ENCODE measurements around the gene LRRC4C.
A peak's percentile ranks its signal among the peaks of the same experiment; 100 is the strongest.

Gene LRRC4C

DNA sequence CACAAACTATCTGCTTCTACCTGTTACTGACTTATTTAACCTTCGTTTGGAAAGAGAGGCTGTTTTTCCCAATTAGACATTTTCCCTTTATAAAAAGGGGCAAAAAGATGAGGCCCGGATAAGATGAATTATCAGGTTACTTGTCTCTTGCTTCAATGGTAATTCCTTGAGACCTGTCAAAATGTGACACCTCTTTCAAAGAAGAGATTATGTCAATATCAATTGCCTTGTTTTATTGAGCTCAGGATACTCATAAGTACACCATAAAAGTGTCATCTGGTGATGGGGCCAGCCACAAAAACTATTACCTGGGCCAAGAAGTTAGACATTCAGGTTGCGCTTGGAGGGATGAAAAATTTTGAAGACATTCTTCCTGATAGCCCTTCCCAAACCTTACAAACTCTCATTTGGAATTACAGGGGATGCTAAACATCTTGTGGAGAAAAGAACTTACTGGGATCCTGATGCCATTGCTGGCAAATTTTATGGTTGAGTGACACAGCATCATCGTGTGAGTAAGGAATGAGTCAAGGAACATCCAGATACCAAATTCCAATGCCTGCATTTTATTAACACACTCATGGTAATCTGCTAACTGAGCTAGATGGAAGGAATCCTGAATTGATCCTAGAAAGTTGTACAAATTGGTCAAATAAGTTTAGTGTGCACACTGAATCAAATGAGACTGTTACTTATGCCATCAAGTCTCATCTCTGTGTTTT lies 1071.2 kb downstream of the LRRC4C start:
- FAIRE-seq (peak; percentile 90), DNase-seq (ENCODE audit: low spot score) (peak; percentile 75)

GRCh38 chr11:40387240-40387980 lies 1072.0 kb downstream of the LRRC4C start:
- FAIRE-seq (no peak), DNase-seq (ENCODE audit: low spot score) (no peak)

- FAIRE-seq (no peak), DNase-seq (ENCODE audit: low spot score) (no peak)
These were observed 1074.5 kb downstream of the LRRC4C start for GRCh38 chr11:40384991-40385390.

- FAIRE-seq (no peak), DNase-seq (ENCODE audit: low spot score) (no peak)
These were observed 1078.0 kb downstream of the LRRC4C start for GRCh38 chr11:40381481-40381880.

DNA sequence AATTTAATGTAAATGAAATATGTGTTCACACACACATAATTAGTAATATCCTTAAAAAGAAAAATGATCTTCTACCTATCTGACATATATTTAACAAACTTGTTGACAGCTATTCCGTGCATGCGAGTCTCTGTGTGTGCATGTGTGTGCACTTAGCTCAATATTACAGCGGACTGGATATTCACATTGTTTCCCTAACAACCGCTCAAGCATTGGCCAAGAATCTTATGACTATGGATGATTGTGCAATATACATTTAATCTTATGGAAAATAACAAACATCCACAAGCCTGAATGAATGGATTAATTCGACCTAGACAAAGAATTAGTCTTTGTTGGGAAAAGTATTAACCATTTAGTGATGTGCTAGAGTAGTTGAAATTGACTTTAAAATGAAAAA lies 1078.6 kb downstream of the LRRC4C start:
- FAIRE-seq (no peak), DNase-seq (ENCODE audit: low spot score) (no peak)

DNA sequence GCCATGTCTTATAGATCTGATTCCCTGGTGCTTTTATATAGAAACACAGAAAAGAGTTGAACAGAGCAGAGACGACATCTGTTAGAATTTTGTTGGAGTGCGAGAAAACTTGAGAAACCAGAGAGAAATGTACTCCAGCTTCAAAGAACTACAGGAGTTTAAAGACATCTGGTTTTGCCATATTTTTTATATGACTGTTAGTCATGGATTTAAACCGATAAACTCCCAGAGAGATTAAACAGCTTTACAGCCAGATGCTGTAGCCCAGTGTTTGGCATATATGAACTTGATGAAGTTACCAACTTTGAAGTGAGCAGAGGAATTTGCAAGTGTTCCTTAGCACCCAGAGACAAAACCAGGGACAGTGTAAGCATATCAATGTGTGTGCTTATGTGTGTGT lies 1083.1 kb downstream of the LRRC4C start:
- DNase-seq (ENCODE audit: low spot score) (no peak), FAIRE-seq (no peak)

- no peak for FAIRE-seq
- no peak for DNase-seq (ENCODE audit: low spot score)
These were observed 1088.4 kb downstream of the LRRC4C start for GRCh38 chr11:40370821-40371616.

- no peak for DNase-seq (ENCODE audit: low spot score)
- FAIRE-seq, result no peak
These were observed 1099.2 kb downstream of the LRRC4C start for GRCh38 chr11:40360206-40360798.

- no peak for FAIRE-seq
- no peak for DNase-seq (ENCODE audit: low spot score)
These were observed 1105.3 kb downstream of the LRRC4C start for GRCh38 chr11:40354121-40354520.

DNA sequence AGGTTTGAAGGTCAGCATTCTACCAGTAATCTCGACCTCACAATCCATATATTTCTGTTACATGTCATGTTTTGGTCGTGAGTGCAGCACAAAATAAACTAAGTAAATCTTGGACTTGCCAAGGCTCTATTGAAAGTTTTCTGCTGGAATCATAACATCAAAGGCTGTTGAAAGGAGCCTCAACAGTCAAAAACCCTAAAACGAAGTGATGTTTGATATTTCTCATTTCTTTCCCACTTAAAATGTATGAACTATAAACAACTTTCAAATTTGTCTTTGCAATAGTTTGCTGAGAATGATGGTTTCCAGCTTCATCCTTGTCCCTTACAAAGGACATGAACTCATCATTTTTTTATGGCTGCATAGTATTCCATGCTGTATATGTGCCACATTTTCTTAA lies 1118.5 kb downstream of the LRRC4C start:
- FAIRE-seq, result no peak

DNA sequence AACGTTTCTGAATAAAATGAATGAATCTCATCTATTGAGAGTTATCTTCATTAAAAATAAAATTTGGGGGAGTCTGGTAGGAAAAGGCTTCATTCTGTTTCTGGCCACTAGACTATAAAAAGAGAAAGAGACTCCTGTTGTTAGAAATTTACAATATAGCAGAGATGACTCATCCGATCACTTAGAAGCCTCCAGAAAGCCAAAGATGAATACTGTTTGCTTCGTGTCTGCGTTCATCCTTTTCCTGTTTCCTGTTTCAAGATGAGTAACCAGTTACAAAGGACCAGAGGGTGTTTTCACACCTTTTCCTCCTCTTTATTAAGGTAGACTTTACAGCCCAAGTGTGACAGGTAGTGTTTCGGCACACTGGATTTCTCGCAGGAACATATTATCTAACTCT lies 1120.7 kb downstream of the LRRC4C start:
- DNase-seq (ENCODE audit: low spot score) (no peak), FAIRE-seq (no peak)

More for the DNA sequence above, 1118.5 kb downstream of the LRRC4C start:
- DNase-seq (ENCODE audit: low spot score), result no peak

GRCh38 chr11:40338062-40338461 lies 1121.4 kb downstream of the LRRC4C start:
- FAIRE-seq (no peak), DNase-seq (ENCODE audit: low spot score) (no peak)

- FAIRE-seq, result no peak
These were observed 1122.3 kb downstream of the LRRC4C start for GRCh38 chr11:40337118-40337517.

GRCh38 chr11:40328890-40329614 lies 1130.4 kb downstream of the LRRC4C start:
- DNase-seq (ENCODE audit: low spot score) (peak; percentile 99), FAIRE-seq (peak; percentile 96)

More at GRCh38 chr11:40337118-40337517, 1122.3 kb downstream of the LRRC4C start:
- no peak for DNase-seq (ENCODE audit: low spot score)

DNA sequence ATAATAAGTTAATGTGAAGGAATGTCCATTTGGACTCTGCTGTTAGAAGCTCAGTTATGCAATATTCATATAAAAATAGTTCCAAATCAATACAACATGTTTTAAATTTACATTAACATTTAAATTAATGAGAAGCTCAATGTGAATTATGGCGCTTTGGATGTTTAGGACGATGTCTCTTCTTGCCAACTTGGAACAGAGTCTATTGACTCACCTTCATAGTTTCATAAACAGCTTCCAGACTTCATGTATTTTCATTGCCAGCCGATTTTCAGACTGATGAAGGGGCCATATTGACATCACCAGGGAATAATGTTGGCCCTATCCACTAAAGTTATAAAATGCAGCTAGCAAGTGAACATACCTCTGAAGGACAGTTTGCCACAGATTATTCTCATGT lies 1136.2 kb downstream of the LRRC4C start:
- FAIRE-seq (no peak), DNase-seq (ENCODE audit: low spot score) (no peak)

DNA sequence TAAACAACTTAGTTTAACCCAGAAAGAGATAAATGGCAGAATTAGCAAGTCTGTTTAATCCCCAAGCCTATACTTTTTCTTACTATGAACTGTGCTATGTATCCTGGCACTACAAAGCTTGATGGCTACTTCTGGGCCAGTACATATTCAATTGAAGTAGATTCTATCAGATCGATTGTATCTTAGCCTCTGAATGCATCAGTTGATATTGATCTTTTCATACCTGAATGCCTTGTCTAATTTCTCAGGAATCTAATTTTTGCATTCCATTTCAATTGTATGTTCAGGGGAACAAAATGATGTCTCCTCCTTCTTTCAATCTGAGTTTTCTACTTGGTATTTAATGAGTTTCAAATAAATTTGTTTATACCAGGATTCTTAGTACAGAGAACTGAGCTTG lies 1137.9 kb downstream of the LRRC4C start:
- DNase-seq (ENCODE audit: low spot score) (no peak), FAIRE-seq (no peak)

GRCh38 chr11:40316171-40316570 lies 1143.3 kb downstream of the LRRC4C start:
- no peak for DNase-seq (ENCODE audit: low spot score)
- peak; percentile 44 for FAIRE-seq

GRCh38 chr11:40315122-40315521 lies 1144.3 kb downstream of the LRRC4C start:
- no peak for FAIRE-seq
- no peak for DNase-seq (ENCODE audit: low spot score)

DNA sequence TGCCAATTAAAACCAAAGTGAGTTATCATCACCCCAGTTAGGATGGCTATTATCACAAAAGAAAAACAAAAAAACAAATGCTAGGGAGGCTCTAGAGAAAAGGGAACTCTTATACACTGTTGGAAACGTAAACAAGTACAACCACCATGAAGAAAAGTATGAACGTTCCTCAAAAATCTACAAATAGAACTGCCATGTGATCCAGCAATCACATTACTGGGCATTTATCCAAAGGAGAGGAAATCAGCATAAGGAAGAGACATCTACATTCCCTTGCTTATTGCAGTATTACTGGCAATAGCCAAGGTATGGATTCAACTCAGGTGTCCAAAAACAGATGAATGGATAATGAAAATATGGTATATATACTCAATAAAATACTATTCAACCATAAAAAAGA lies 1145.1 kb downstream of the LRRC4C start:
- no peak for DNase-seq (ENCODE audit: low spot score)
- FAIRE-seq, result no peak

DNA sequence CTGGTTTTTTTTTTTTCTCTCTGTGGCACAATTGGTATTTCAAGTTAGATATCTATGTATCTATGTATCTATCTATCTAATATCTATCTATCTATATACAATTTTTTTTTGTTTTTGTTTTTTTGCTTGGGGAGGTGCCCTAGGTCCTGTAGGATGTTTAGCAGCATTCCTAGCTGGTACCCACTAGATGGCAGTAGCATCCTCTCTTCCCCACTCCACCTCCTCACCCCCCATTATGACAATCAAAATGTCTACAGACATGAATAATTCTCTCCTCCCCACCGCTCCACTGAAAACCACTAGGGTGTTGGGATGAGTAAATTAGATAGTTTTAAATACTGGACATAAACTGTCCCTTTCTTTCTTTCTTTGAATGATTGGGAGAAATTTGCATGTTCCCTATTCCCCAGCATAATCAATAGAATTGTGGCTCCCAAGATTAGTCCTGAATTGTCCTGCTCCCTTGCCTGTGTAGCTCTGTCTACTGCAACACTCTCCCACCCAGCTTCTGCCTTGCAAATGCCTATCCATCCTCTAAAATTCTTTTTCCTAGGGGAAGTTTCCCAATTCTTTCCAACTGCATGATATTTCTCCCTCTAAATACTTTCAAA lies 1152.4 kb downstream of the LRRC4C start:
- FAIRE-seq, result peak; percentile 31
- DNase-seq (ENCODE audit: low spot score), result peak; percentile 29

DNA sequence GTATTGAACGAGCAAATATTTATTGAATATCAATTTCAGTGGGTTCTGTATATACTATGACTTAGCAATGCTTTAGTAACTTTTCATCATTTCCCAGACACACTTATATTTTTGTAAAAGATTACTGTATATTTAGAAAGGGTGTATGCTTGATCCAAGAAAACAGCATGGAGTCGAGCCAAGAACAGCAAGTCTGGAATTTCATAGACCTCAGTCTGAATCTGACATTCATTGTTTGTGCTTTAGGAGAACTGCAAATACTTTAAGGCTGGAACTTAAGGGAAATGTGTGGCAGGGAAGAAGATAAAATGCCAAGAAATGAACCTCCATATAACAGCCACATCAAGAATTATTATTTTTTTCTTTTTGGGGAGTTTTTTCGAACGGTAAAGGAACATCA lies 1156.8 kb downstream of the LRRC4C start:
- DNase-seq (ENCODE audit: low spot score) (no peak), FAIRE-seq (no peak)
